GM19452 (cell line): Measurements from ENCODE around the gene DCTPP1.
"Not testable (repeated sequence)": the region's sequence is repeated elsewhere in the genome, so short reads cannot be mapped to it uniquely, and the experiment has no call there.

Experiments used
- ATAC-seq: cut with Tn5 transposase; IDR thresholded peaks from one replicate; pipeline ENCODE4 v1.9.1; 2021; ENCODE audit not compliant: unreplicated experiment

DCTPP1 gene

GRCh38 chr16:30429678-30430427, at the start of gene DCTPP1:
Gene DCTPP1, minus strand, starts transcription at chr16:30430030. Its CDS starts 50 bp downstream, at chr16:30429980.
- ATAC-seq, result peak; percentile 96

DNA sequence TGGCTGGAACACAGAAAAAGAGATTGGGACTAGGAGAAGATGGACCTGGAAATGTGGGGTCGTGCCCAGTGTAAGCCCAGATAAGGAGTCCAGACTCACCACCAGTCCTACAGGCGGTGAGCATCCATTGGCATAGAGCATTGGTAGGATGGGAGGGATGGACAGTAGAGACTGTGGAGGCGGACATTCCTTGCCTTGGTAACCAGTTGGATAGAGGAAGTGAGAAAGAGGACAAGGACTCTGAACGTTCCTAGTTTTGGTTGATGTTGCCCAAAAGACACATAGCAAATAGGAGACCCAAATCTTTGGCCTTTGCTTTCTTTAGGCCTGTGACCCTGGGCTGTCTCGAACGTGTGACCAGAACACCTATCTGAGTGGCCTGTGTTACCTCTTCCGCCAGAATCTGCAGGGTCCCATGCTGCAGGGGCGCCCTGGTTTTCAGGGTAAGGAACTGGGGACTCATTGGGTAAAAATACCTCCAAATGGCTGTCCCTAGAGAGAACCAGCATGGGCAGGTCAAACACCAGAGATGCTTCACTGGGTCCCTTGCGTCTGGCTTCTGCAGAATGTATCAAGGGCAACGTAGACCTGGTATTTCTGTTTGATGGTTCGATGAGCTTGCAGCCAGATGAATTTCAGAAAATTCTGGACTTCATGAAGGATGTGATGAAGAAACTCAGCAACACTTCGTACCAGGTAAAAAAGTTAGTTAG, 49.1 kb upstream of the DCTPP1 start:
- ATAC-seq, result no peak

- not testable (repeated sequence) for ATAC-seq
These were observed 47.9 kb upstream of the DCTPP1 start for GRCh38 chr16:30477773-30478172.

DNA sequence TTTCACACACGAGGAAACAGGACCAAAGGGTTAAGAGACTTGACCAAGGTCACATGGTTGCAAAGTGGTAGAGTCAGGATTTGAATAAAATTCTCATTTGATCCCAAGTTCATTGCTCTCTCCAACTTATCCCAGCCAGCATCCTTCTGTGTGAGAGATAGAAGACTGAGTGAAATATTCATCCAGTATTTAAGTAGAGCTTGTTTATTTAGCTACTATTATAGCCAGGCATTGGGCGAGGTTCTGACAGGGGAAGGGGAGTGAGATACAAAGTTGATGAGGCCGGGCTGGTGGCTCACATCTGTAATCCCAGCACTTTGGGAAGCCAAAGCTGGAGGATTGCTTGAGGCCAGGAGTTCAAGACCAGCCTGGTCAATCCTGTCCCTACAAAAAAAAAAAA, 47.2 kb upstream of the DCTPP1 start:
- ATAC-seq, result no peak

GRCh38 chr16:30474684-30475083, 44.9 kb upstream of the DCTPP1 start:
- ATAC-seq, result no peak

DNA sequence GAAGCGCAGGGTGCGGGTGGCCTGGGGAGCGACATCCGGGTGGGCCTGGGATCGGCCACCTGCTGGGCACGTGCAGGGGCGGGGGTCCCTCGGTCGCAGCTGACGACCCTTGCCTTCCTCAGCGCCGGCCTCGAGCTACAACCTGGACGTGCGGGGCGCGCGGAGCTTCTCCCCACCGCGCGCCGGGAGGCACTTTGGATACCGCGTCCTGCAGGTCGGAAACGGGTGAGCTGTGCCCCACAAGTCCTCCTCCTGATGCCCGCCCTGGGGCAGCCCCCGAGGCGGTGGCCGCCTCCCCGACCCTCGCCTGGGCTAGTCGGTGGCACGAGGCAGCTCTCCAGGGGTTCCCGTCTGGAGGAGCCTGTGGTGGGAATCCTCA, 44.2 kb upstream of the DCTPP1 start:
- ATAC-seq, result no peak

- ATAC-seq, result no peak
These were observed 43.6 kb upstream of the DCTPP1 start for GRCh38 chr16:30473231-30474073.

DNA sequence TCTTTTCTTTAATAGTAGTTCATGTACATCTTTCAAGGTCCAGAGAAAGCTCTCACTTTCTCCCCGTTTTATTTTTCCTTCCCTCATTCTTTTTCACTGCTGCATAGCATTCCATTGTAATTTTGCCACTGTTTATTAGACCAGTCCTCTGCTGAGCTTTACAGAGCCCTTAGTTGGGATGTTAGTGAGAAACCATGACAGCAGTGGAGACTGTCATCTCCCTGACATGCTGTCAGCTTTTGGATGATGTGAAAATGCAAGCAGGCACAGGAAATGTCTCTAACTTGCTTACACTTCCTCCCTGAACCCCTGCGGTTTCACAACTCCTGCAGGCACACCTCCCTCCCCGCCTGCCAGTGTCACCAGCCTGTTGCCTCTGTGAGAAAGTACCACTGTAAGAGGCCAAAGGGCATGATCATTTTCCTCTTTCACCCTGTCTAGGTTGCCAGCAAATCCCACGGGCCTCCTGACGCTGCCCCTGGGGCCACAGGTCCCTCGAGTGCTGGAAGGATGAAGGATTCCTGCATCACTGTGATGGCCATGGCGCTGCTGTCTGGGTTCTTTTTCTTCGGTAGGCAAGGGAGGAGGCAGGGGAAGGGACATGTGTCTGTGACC, 42.6 kb upstream of the DCTPP1 start, which contains the start of gene ITGAL:
Gene ITGAL, plus strand, starts transcription at position 415 of the 615 bp plus-strand sequence. Its CDS starts 96 bp downstream, at position 511.
- ATAC-seq, result peak; percentile 45

GRCh38 chr16:30470632-30470995, 40.8 kb upstream of the DCTPP1 start:
- no peak for ATAC-seq

GRCh38 chr16:30470170-30470512, 40.3 kb upstream of the DCTPP1 start:
- no peak for ATAC-seq

- ATAC-seq, result no peak
These were observed 34.2 kb upstream of the DCTPP1 start for GRCh38 chr16:30464078-30464477.

- not testable (repeated sequence) for ATAC-seq
These were observed 31.6 kb upstream of the DCTPP1 start for GRCh38 chr16:30461426-30461825.

DNA sequence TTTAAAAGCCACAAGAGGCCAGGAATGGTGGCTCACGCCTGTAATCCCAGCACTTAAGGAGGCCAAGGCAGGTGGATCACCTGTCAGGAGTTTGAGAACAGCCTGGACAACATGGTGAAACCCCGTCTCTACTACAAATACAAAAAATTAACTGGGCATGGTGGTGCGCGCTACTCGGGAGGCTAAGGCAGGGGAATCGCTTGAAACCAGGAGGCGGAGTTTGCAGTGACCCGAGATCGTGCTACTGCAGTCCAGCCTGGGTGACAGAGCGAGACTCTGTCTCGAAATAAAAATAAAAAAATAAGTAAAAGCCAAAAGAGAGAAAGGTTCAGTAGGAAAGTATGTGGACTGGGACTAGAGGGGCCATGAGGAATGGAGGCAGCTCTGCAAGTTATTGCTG, 29.6 kb upstream of the DCTPP1 start:
- ATAC-seq, result no peak

GRCh38 chr16:30458561-30459394, 28.9 kb upstream of the DCTPP1 start:
- peak; percentile 87 for ATAC-seq

DNA sequence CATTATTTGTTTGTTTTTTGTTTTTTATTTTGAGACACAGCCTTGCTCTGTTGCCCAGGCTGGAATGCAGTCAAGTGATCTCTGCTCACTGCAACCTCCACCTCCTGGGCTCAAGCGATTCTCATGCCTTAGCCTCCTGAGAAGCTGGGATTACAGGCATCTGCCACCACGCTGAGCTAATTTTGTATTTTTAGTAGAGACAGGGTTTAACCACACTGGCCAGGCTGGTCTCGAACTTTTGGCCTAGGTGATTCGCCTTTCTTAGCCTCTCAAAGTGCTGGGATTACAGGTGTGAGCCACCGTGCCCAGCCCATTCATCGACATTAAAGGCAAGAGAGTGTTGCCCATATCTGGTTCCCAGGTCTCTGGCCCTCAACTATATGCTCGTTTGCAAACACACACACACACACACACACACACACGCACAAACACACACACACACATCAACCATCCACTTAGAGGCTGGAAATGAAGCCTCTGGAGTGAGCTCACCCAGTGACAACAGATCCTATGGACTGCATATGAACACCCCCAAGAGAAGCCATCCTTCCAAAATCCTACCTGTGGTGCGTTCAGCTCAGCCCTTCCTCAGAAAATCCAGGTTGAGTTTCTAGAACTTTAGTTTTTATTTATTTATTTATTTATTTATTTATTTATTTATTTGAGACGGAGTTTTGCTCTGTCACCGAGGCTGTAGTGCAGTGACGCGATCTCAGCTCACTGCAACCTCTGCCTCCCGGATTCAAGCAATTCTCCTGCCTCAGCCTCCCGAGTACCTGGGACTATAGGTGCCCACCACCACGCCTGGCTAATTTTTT, 28.1 kb upstream of the DCTPP1 start:
- no peak for ATAC-seq

- no peak for ATAC-seq
These were observed 27.4 kb upstream of the DCTPP1 start for GRCh38 chr16:30457256-30457655.

DNA sequence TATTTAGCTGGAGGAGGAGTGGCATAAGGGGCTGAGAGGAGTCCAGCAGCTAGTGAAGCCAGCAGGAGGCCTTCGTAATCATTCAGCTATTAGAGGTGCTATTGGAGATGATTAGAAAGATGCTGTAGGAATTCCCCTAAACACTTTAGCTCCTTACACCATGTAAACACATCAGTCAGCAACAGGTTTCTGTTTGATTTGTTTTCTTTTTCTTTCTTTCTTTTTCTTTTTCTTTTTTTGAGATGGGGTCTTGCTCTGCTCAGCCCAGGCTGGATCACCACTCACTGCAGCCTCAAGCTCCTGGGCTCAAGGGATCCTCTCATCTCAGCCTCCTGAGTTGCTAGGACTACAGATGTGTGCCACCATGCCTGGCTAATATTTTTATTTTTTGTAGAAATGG, 26.5 kb upstream of the DCTPP1 start:
- no peak for ATAC-seq

- not testable (repeated sequence) for ATAC-seq
These were observed 23.1 kb upstream of the DCTPP1 start for GRCh38 chr16:30452709-30453580.

DNA sequence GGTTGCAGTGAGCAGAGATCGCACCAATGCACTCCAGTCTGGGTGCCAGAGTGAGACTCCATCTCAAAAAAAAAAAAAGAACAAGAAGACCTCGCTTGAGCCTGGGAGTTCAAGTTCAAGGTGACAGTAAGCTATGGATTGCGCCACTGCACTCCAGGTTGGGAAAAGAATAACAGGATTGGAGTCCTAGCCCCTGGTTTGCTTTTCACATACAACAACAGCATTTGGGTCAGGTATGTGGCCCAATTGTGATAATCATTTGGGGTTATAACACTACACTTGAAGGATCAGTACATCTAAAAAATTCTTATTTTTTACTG, 19.2 kb upstream of the DCTPP1 start:
- ATAC-seq, result no peak
